ENCODE data around the gene CD244.

- no peak for TF ChIP-seq CTCF (conservative IDR thresholded peaks at IDR 0.05)
- no peak for TF ChIP-seq EZH2 (IDR thresholded peaks at IDR 0.05; ENCODE audit: low read depth)
Observed at GRCh38 chr1:160850541-160850940, 12.1 kb downstream of the CD244 start.

Measured in PC-9 (cell line).